Heart right ventricle (tissue), 16 donors: ENCODE results near the gene RGS16. TPM values are rescaled to one million over a fixed set of nuclear protein-coding genes. Genes with fewer than 3 reads are reported as not detected.

ENCODE experiments used
- ATAC-seq, 8 donors: fragments of 200-7000 bp; cut with Tn5 transposase; one replicate each; pipeline ENCODE4 v1.9.1; 2020; ENCODE audit warnings: mild to moderate bottlenecking in 8 of 8, moderate library complexity in 8 of 8, moderate number of reproducible peaks in 1 of 8
- DNase-seq, 2 donors: peaks; one replicate each; pipeline ENCODE4 v3.0.0-alpha.2; 2020
- H3K27ac ChIP-seq, 10 donors: fragments of 200-600 bp; sonication (generic) in 2 of 10; one replicate each; pipeline versions ENCODE4 v1.5.0 to v1.8.0; 2020 to 2022; ENCODE audit warnings: mild to moderate bottlenecking in 3 of 10
- H3K27me3 ChIP-seq, 7 donors: fragments of 200-600 bp; one replicate each; pipeline ENCODE4 v1.8.0; 2021 to 2022; ENCODE audit warnings: mild to moderate bottlenecking in 2 of 7
- H3K36me3 ChIP-seq, 9 donors: fragments of 200-600 bp; sonication (generic) in 1 of 9; one replicate each; pipeline versions ENCODE4 v1.5.0 to v1.8.0; 2020 to 2022; ENCODE audit warnings: mild to moderate bottlenecking in 2 of 9
- H3K4me1 ChIP-seq, 9 donors: fragments of 200-600 bp; sonication (generic) in 1 of 9; one replicate each; pipeline versions ENCODE4 v1.5.0 to v1.8.0; 2020 to 2022; ENCODE audit warnings: mild to moderate bottlenecking in 4 of 9
- H3K4me3 ChIP-seq, 10 donors: fragments of 200-600 bp; sonication (generic) in 2 of 10; one replicate each; pipeline versions ENCODE4 v1.5.0 to v1.8.0; 2020 to 2022; ENCODE audit warnings: mild to moderate bottlenecking in 7 of 10, moderate library complexity in 2 of 10
- H3K9me3 ChIP-seq, 11 donors: fragments of 200-600 bp in 10 of 11; sonication (generic) in 2 of 11; one replicate each; pipeline versions ENCODE4 v1.5.0 to v1.8.0; 2013 to 2022; ENCODE audit warnings: mild to moderate bottlenecking in 2 of 11, control low read depth in 1 of 11, moderate library complexity in 1 of 11
- WGBS, 2 donors: extraction: QIAGEN DNeasy Blood & Tissue Kit; methylation state at CpG; one replicate each; pipeline ENCODE4 v1.1.7; 2013; ENCODE audit warnings: inconsistent platforms in 1 of 2; 5-methylcytosine and 5-hydroxymethylcytosine counted together
- intact Hi-C, 10 donors: fragments of 100-400 bp; cut with DNase I; formaldehyde crosslinking; loops; one replicate each; pipeline versions ENCODE4 v1.11.1 to v1.14.2; 2022
- polyA plus RNA-seq, 2 donors: library from polyadenylated mRNA; stranded (reverse); fragments of 200-250 nt; gene quantifications; one replicate each; pipeline ENCODE4 v1.2.3, GENCODE V29; 2013
- total RNA-seq, 10 donors: library from RNA; stranded (reverse); fragmentation: NEBNext Ultra II Directional in 3 of 10; extraction: Animal tissue kit (Norgen Biotek cat#: 25700) in 3 of 10; gene quantifications; one replicate each; pipeline versions ENCODE4 v1.2.1 to v1.2.4, GENCODE V29; 2021 to 2023
- TF ChIP-seq, protein P1 (sequence below), 9 donors: fragments of 200-600 bp; sonication (generic) in 2 of 9; IDR thresholded peaks; one replicate each; pipeline versions ENCODE4 v1.5.0 to v1.8.0; 2021 to 2022; ENCODE audit warnings: antibody characterized with exemption in 9 of 9, mild to moderate bottlenecking in 5 of 9, moderate library complexity in 1 of 9
- donor health status: Arrhythmogenic right ventricular cardiomyopathy.
- donor health status: ischemic (EF 13 %, LVEDD 7.1; RV severe dilation, severe dysfunction).
- donor health status: healthy with polysubstance abuse.
- donor health status: DM: no; HTN: yes; CAD: no.
- donor health status: DM: no; HTN: no; CAD: no.
- donor health status: ischemic (EF 25% LVEDD 6.9; RV normal size, moderate dysfunction).
- donor health status: ischemic (EF 25% LVEDD 5.7; RV mildly dilated, moderate dysfunction).
- donor health status: healthy.
- donor health status: DM: yes; HTN: yes; CAD: no.
- donor health status: Ischemic cardiomyopathy.
- donor health status: ischemic (EF 35%, LVEDD 5.7; RV mildly dilated, moderate dysfunction).
- donor health status: nonischemic (EF 11% LVEDD 7.7; RV severe dilation, severe dysfunction).
- donor health status: DM: yes; HTN: yes; CAD: no.
- donor health status: PGD.
- donor health status: ischemic (EF 29% LVEDD 5.4; RV normal size, mild dysfunction).
- donor health status: nonischemic (EF 23%, LVEDD 6.1; RV moderate dilation, normal function).

Gene RGS16
- total and polyA plus RNA-seq, 12 donors = 0.42 to 8.7 (median 2.3) TPM

DNA sequence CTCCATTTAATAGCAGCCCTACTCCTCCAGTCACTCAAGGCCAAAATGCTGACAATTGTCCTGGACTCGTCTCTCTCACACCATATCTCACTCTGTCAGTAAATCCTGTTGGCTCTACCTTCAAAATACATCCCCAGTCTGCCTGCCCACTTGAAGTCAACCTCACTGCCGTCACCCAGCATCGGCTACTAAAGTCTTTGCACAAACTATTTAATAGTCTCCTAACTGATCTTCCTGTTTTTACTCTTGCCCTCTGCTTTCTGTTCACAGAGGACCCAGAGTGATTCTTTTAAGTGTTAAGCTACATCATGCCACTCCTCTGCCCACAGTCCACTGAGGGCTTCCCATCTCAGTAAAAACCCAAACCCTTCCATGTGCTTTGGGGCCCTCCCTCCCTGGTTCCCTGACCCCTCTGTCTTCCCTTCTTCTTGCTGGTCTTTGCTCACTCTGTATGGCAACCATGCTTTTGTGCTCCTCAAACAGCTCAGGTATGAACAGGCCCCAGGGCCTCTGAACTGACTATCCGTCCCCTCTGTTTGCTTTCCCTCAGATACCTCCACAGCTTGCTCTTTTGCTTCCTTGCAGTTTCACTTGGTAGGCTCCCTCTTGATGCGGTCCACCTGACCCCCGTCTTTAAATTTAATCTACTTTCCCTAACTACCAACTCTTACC lies 34.1 kb downstream of the RGS16 start:
- 82 to 86% methylated on average over 6 of the region's 6 CpGs for WGBS, 2 donors
- Histone ChIP-seq H3K36me3 (peaks cover 0 to 26% (median 10%) of the 10 kb centered on the region in 9 donors), H3K4me3 (no peak overlapping the region), H3K4me1 (no peaks in the 10 kb centered on the region), H3K27me3 (no peaks in the 10 kb centered on the region), H3K9me3 (peaks cover 0 to 10% (median 0%) of the 10 kb centered on the region in 11 donors), H3K27ac (no peak overlapping the region)
- ATAC-seq (no peak), DNase-seq (no peak)
- intact Hi-C loops = no loop called here
- TF ChIP-seq, protein P1, sequence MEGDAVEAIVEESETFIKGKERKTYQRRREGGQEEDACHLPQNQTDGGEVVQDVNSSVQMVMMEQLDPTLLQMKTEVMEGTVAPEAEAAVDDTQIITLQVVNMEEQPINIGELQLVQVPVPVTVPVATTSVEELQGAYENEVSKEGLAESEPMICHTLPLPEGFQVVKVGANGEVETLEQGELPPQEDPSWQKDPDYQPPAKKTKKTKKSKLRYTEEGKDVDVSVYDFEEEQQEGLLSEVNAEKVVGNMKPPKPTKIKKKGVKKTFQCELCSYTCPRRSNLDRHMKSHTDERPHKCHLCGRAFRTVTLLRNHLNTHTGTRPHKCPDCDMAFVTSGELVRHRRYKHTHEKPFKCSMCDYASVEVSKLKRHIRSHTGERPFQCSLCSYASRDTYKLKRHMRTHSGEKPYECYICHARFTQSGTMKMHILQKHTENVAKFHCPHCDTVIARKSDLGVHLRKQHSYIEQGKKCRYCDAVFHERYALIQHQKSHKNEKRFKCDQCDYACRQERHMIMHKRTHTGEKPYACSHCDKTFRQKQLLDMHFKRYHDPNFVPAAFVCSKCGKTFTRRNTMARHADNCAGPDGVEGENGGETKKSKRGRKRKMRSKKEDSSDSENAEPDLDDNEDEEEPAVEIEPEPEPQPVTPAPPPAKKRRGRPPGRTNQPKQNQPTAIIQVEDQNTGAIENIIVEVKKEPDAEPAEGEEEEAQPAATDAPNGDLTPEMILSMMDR (IDR thresholded peaks at IDR 0.05) = no peak

DNA sequence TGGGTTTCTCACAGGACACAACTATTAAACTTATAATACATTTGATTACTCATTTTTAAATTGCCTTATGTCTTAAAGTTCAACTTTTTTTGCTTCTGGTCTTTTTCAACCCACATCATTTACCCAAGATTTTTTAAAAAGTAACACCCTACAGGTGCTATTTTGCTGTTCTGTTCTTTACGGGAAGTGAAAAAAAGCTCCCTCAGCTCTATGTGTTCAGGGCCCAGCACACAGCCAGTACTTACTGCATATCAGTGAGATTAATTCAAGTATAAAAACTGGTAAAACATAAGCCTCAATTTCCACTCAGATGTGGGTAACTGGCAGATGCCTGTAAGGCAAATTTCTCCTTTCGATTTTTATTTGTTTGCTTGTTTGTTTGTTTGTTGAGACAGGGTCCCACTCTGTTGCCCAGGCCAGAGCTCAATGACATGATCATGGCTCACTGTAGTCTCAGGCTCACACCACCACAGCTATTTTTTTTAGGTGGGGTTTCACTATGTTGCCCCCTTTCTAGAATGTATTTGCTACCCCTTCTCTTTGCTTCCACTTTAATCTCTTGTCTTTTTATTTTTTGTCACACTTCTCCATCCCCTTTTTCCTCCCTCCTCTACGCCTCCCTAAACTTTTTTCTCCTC lies 35.4 kb downstream of the RGS16 start:
- intact Hi-C loops = no loop called here
- Histone ChIP-seq H3K27me3 (no peaks in the 10 kb centered on the region), H3K4me3 (no peak overlapping the region), H3K4me1 (no peaks in the 10 kb centered on the region), H3K36me3 (peaks cover 0 to 13% (median 0%) of the 10 kb centered on the region in 9 donors), H3K9me3 (peaks cover 0 to 10% (median 0%) of the 10 kb centered on the region in 11 donors), H3K27ac (no peak overlapping the region)
- DNase-seq (no peak), ATAC-seq (no peak)
- TF ChIP-seq, protein P1 (IDR thresholded peaks at IDR 0.05) = no peak
- WGBS, 2 donors = 76 to 94% methylated on average over 3 of the region's 3 CpGs

DNA sequence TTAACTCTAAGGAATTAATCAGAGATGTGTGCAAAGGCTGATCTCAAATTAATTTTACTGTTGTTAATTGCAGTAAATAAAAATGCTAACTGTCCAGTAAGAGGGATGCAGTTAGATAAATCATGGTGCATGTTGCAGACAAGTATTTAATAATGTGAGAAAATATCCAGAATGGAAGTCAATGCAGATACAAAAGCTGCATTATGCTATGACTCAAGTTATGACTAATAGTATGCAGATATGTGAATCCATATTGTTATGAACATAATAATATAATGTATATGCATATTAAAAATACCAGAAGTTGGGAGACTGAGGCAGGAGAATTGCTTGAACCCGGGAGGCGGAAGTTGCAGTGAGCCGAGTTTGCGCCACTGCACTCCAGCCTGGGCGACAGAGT lies 36.6 kb downstream of the RGS16 start:
- Histone ChIP-seq H3K9me3 (peaks cover 0 to 10% (median 0%) of the 10 kb centered on the region in 11 donors), H3K4me1 (no peaks in the 10 kb centered on the region), H3K4me3 (no peak overlapping the region), H3K27ac (no peak overlapping the region), H3K27me3 (no peaks in the 10 kb centered on the region), H3K36me3 (peaks cover 0 to 2% (median 0%) of the 10 kb centered on the region in 9 donors)
- intact Hi-C loops = no loop called here
- ATAC-seq (no peak), DNase-seq (no peak)
- 92 to 95% methylated on average over 5 of the region's 5 CpGs for WGBS, 2 donors
- TF ChIP-seq, protein P1 (IDR thresholded peaks at IDR 0.05) = no peak

DNA sequence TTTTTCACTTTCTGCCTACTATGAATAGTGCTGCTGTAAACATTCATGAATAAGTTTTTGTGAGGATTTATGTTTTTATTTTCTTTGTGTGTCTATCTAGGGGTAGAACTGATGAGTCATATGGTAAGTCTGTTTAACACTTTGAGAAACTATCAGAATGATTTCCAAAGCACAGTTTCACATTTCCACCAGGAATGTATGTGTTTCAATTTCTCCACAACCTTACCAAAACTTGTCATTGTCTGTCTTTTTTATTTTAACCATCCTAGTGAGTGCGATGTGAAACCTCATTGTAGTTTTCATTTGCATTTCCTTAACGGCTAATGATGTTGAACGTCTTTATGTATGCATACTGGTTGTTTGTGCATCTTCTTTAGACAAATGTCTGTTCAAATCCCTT lies 38.7 kb downstream of the RGS16 start:
- Histone ChIP-seq H3K9me3 (peaks cover 0 to 10% (median 0%) of the 10 kb centered on the region in 11 donors), H3K27me3 (no peaks in the 10 kb centered on the region), H3K4me3 (no peak overlapping the region), H3K27ac (no peak overlapping the region), H3K4me1 (no peaks in the 10 kb centered on the region), H3K36me3 (no peaks in the 10 kb centered on the region)
- DNase-seq (no peak), ATAC-seq (no peak)
- TF ChIP-seq, protein P1 (IDR thresholded peaks at IDR 0.05) = no peak
- 76 to 87% methylated on average over 3 of the region's 3 CpGs for WGBS, 2 donors
- intact Hi-C loops = no loop called here
